HG02852 (cell line): ENCODE data around the gene DPRX.

Experiments
- ATAC-seq: cut with Tn5 transposase; IDR thresholded peaks from one replicate; pipeline ENCODE4 v1.9.1; 2021; ENCODE audit warnings: mild to moderate bottlenecking, moderate library complexity; ENCODE audit not compliant: unreplicated experiment

Gene DPRX

GRCh38 chr19:53631949-53632407, at the start of gene DPRX:
Gene DPRX (plus strand): TSS chr19:53631999. CDS start chr19:53632107, 108 bp downstream.
- no peak for ATAC-seq

- ATAC-seq = no peak
These were observed 48.6 kb upstream of the DPRX start for GRCh38 chr19:53583181-53583580.

GRCh38 chr19:53586277-53586691, 45.5 kb upstream of the DPRX start:
- ATAC-seq = no peak

- no peak for ATAC-seq
These were observed 36.8 kb upstream of the DPRX start for GRCh38 chr19:53594811-53595509.

- no peak for ATAC-seq
These were observed 36.3 kb upstream of the DPRX start for GRCh38 chr19:53595510-53595867.

DNA sequence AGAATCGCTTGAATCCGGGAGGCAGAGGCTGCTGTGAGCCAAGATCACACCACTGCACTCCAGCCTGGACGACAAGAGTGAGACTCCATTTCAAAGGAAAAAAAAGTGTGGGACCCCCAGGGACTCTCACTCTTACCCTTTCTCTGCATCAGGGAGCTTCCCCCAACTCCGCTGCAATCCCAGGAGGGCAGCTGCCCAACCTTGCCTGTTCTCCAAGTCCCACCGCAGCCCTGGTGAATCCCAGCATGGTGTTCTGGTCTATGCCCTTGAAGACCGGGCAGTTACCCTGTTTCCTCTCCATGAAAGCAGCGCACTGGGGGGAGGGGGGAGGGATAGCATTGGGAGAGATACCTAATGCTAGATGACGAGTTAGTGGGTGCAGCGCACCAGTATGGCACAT, 35.7 kb upstream of the DPRX start:
- ATAC-seq = no peak

DNA sequence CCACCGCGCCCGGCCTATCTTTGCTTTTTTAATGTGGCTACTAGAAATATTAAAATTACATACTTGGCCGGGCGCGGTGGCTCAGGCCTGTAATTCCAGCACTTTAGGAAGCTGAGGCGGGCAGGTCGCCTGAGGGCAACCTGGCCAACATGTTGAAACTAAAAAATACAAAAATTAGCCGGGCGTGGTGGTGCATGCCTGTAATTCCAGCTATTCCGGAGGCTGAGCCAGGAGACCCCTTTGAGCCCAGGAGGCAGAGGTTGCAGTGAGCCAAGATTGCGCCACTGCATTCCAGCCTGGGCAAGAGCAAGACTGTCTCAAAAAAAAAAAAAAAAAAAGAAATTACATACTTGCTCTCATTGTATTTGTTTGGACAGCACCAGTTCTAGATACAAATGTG, 34.8 kb upstream of the DPRX start:
- no peak for ATAC-seq

DNA sequence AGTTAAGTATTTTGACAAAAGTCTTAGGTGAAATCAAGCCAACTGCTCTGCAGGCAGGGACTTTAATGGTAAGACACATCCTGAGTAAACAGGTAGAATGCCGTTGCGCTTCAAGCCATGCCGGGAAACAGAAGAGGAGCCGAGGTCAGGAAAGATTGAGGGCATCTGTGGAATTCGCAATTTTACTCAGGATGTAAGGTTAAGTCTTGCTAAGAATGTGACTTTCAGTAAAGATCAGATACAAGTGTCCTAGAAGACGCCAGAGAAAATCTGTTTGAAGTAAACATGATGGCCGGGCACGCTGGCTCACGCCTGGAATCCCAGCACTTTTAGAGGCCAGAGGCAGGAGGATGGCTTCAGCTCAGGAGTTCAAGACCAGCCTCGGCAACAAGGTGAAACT, 33.4 kb upstream of the DPRX start:
- ATAC-seq = no peak

GRCh38 chr19:53600217-53600616, 31.6 kb upstream of the DPRX start:
- ATAC-seq = no peak

DNA sequence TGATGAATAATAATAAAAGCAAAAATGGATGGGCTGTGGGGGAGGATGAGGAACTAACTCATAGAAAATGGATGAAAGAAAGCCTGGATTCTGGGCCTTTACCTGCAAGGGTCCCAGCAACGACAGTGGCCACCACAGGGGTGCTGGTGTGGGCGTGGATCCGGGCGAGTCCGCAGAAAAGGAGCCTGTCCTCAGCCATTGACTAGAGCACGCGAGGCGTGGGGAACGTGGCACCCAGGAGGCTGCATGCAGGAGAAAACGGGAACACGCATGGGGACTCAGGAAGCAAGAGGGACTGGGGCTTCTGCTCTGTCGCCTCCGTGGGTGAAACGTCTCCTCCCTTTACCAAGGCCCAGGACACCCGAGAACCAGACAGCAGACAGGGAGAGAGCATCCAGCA, 25.8 kb upstream of the DPRX start:
- no peak for ATAC-seq

- ATAC-seq = no peak
These were observed 23.4 kb upstream of the DPRX start for GRCh38 chr19:53608381-53608780.

- ATAC-seq = no peak
These were observed 18.9 kb upstream of the DPRX start for GRCh38 chr19:53612762-53613526.

DNA sequence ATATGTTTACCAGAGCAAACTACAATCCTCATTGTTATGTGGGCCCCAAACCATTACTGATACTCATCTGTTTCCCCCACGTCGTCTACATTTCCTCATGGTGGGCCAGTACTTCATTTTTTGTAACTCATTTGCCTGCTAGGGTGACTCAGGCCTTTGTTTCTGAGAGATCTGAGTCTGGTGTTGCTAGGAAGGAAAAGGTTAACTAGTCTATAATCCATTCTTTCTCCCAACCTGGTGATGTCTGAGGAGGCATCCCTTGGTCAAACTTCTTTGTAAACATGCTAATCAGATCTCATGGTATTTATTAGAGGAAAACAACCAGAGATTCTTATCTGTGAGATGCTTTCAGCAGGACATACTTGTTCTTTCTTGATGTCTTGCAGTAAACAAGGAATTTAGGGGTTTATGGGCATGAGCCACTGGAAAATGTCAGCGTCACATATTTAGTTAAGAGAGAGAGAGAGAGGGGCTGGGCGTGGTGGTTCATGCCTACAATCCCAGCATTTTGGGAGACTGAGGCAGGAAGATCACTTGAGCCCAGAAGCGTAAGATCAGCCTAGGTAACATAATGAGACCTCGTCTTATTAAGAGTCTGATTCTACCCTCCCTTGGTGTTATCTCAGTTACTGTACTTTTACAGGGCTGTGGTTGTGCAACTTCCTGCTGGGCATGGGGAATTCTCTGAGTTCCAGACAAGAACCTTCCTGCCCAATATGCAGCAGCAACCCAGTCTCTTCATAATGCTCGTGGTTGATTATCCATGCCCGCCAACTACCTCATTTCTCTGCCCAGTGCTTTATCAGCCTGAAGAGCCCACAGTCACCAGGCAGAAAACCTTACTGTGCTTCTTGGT, 9.7 kb upstream of the DPRX start:
- no peak for ATAC-seq

DNA sequence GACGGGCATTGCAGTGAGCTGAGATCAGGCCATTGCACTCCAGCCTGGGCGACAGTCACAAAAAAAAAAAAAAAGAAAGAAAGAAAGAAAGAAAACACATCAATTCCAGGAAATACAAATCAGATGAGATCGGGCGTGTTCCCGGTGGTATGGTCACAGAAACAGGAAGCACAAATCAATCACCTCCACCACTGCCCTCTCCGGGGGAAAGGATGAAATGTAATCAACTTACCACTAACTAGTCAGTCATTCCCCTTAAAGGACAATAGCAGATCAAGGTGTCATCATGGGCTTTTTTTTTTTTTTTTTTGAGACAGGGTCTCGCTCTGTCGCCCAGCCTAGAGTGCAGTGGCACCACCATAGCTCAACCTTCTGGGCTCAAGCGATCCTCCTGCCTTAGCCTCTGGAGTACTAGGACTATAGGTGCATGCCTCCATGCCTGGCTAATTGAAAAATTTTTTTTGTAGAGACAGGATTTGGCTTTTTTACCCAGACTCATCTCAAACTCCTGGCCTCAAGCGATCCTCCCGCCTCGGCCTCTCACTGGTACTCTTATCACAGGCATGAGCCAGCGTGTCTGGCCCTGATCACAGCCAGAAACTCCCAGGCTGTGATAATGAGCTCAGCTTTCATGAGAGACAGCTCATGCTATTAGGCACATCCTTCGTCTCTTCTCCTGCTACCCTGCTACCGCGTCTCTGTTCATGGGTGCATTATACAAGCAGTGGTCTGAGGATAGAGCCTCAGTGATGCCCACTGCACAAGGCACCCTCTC, 6.8 kb upstream of the DPRX start:
- ATAC-seq = no peak

- ATAC-seq = no peak
These were observed 5.3 kb upstream of the DPRX start for GRCh38 chr19:53626486-53626885.

DNA sequence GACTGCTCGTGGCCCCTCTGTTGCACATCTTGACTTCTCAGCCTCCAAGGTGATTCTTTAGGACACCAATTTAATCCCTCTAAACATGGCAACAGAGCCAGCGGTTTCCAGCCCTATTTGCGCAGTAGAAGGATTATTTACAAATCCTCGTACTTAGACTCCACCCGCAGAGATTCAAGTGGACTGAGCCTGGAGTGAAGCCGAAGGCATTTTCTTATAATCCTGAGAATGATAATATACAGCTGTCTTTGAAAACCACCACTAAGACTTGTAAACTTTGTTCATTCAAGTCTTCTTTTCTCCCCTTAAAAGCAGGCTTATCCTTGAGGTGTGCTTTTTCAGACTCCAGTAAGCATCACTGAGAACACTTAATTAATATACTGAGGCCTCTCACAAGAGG, 4.8 kb upstream of the DPRX start:
- no peak for ATAC-seq

- no peak for ATAC-seq
These were observed 3.0 kb downstream of the DPRX start for GRCh38 chr19:53634768-53635167.

GRCh38 chr19:53639471-53639870, 7.7 kb downstream of the DPRX start:
- ATAC-seq = no peak

DNA sequence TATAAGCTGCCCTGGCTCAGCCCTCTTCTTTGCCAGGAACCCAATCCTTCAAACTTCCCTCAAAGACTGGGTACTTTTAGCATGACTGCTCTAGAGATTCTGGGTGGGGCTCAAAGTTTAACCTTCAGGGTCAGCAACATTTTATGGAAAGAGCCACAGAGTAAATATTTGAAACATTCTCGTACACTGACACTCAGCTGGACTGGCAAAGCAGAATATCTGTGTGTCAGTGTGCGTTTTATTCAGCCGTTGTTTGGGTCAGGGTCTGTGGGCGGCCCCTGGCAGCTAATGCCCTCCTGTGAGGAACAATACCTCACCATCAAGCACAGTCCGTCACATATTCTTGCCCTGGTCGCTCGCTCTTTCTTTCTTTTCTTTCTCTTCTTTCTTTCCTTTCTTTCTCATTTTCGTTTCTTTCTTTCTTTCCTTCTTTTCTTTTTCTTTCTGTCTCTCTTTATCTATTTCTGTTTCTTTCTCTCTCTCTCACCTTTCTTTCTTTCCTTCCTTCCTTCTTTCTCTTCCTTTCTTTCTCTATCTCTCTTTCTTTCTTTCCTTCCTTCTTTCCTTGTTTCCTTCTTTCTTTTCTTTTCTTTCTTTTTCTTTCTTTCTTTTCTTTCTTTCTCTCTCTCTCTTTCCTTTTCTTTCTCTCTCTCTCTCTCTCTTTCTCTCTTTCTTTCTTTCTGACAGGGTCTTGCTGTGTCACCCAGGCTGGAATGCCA, 10.7 kb downstream of the DPRX start:
- ATAC-seq = no peak
